Measurements from ENCODE around the gene NHERF1.
A peak's percentile ranks its signal among the peaks of the same experiment; 100 is the strongest.

Gene NHERF1

GRCh38 chr17:74760404-74761105, 12.1 kb downstream of the NHERF1 start:
- peak overlapping the region; percentile 14; the same call in 1 of the 2 replicates for H3K9ac ChIP-seq
- no peak for TF ChIP-seq CTCF (conservative IDR thresholded peaks at IDR 0.05; ENCODE audit: low read depth, low read length)
- no peaks in the 10 kb centered on the region; the same call in 1 of the 2 replicates for H3K36me3 ChIP-seq (ENCODE audit: insufficient read depth)
- peaks cover 99% of the 10 kb centered on the region for H3K79me2 ChIP-seq (ENCODE audit: insufficient read depth, low read depth)
- H3K27ac ChIP-seq: peak overlapping the region; percentile 66; the same call in 1 of the 2 replicates
- H3K4me1 ChIP-seq (ENCODE audit: low read depth, poor library complexity, severe bottlenecking): peaks cover 74% of the 10 kb centered on the region
- H2AFZ ChIP-seq (ENCODE audit: low read depth): no peak overlapping the region
- no peak overlapping the region for H3K4me3 ChIP-seq (IDR thresholded peaks at IDR 0.05; ENCODE audit: insufficient read depth, low read depth, low read length)
- H3K4me2 ChIP-seq: peak overlapping the region; percentile 100; the same call in 1 of the 2 replicates
- no peaks in the 10 kb centered on the region for H3K27me3 ChIP-seq (ENCODE audit: insufficient read depth, low read depth)
- peaks cover 30% of the 10 kb centered on the region; the same call in 1 of the 2 replicates for H4K20me1 ChIP-seq (ENCODE audit: insufficient read depth)

- H3K9ac ChIP-seq: no peak overlapping the region
- H2AFZ ChIP-seq (ENCODE audit: low read depth): no peak overlapping the region
- H3K4me1 ChIP-seq (ENCODE audit: low read depth, poor library complexity, severe bottlenecking): peaks cover 74% of the 10 kb centered on the region
- no peaks in the 10 kb centered on the region; the same call in 1 of the 2 replicates for H3K36me3 ChIP-seq (ENCODE audit: insufficient read depth)
- no peak overlapping the region; the same call in 1 of the 2 replicates for H3K4me2 ChIP-seq
- H3K79me2 ChIP-seq (ENCODE audit: insufficient read depth, low read depth): peaks cover 99% of the 10 kb centered on the region
- H4K20me1 ChIP-seq (ENCODE audit: insufficient read depth): peaks cover 32% of the 10 kb centered on the region
- no peaks in the 10 kb centered on the region for H3K27me3 ChIP-seq (ENCODE audit: insufficient read depth, low read depth)
- TF ChIP-seq CTCF (conservative IDR thresholded peaks at IDR 0.05; ENCODE audit: low read depth, low read length): no peak
- no peak overlapping the region; the same call in 1 of the 2 replicates for H3K27ac ChIP-seq
- H3K4me3 ChIP-seq (IDR thresholded peaks at IDR 0.05; ENCODE audit: insufficient read depth, low read depth, low read length): no peak overlapping the region
These were observed 13.0 kb downstream of the NHERF1 start for GRCh38 chr17:74761419-74761818.

- Histone ChIP-seq H3K4me2 (no peak overlapping the region), H3K27me3 (ENCODE audit: insufficient read depth, low read depth) (no peaks in the 10 kb centered on the region), H3K27ac (no peak overlapping the region), H3K4me1 (ENCODE audit: low read depth, poor library complexity, severe bottlenecking) (peaks cover 73% of the 10 kb centered on the region), H3K79me2 (ENCODE audit: insufficient read depth, low read depth) (peaks cover 98% of the 10 kb centered on the region), H3K9ac (no peak overlapping the region), H3K36me3 (ENCODE audit: insufficient read depth) (no peaks in the 10 kb centered on the region; the same call in 1 of the 2 replicates), H3K4me3 (IDR thresholded peaks at IDR 0.05; ENCODE audit: insufficient read depth, low read depth, low read length) (no peak overlapping the region), H4K20me1 (ENCODE audit: insufficient read depth) (peaks cover 32% of the 10 kb centered on the region), H2AFZ (ENCODE audit: low read depth) (no peak overlapping the region)
- TF ChIP-seq CTCF (conservative IDR thresholded peaks at IDR 0.05; ENCODE audit: low read depth, low read length): no peak
These were observed 13.5 kb downstream of the NHERF1 start for GRCh38 chr17:74761931-74762330.

GRCh38 chr17:74763565-74764387, 15.3 kb downstream of the NHERF1 start:
- H3K27me3 ChIP-seq (ENCODE audit: insufficient read depth, low read depth): no peaks in the 10 kb centered on the region
- no peaks in the 10 kb centered on the region; the same call in 1 of the 2 replicates for H3K36me3 ChIP-seq (ENCODE audit: insufficient read depth)
- H3K27ac ChIP-seq: no peak overlapping the region
- no peak for TF ChIP-seq CTCF (conservative IDR thresholded peaks at IDR 0.05; ENCODE audit: low read depth, low read length)
- peaks cover 89% of the 10 kb centered on the region for H3K79me2 ChIP-seq (ENCODE audit: insufficient read depth, low read depth)
- no peak overlapping the region for H3K4me3 ChIP-seq (IDR thresholded peaks at IDR 0.05; ENCODE audit: insufficient read depth, low read depth, low read length)
- no peak overlapping the region for H3K4me2 ChIP-seq
- no peak overlapping the region for H3K9ac ChIP-seq
- no peak overlapping the region for H2AFZ ChIP-seq (ENCODE audit: low read depth)
- H3K4me1 ChIP-seq (ENCODE audit: low read depth, poor library complexity, severe bottlenecking): peaks cover 54% of the 10 kb centered on the region
- H4K20me1 ChIP-seq (ENCODE audit: insufficient read depth): peaks cover 28% of the 10 kb centered on the region

Data from KMS-11 (cell line).